Transverse colon (tissue), 4 donors: ENCODE data around the gene GDI1. TPM values are rescaled to one million over a fixed set of nuclear protein-coding genes. Genes with fewer than 3 reads are reported as not detected.
"Not testable (repeated sequence)": the region's sequence is repeated elsewhere in the genome, so short reads cannot be mapped to it uniquely, and the experiment has no call there.

Source experiments
- DNase-seq: peaks from one replicate; pipeline ENCODE4 v3.0.0-alpha.2; 2019
- H3K27ac ChIP-seq, 4 donors: fragments of 200-600 bp; sonication (generic); 2 replicates each; pipeline ENCODE4 v1.5.1; 2016 to 2018; ENCODE audit warnings: inconsistent platforms in 4 of 4
- H3K27me3 ChIP-seq: fragments of 200-600 bp; sonication (generic); 2 replicates; pipeline ENCODE4 v1.5.1; 2017; ENCODE audit warnings: inconsistent platforms
- H3K36me3 ChIP-seq, 4 donors: fragments of 200-600 bp; sonication (generic); 2 replicates each; pipeline ENCODE4 v1.5.1; 2017 to 2019; ENCODE audit warnings: inconsistent platforms in 4 of 4
- H3K4me1 ChIP-seq, 4 donors: fragments of 200-600 bp; sonication (generic); 2 replicates each; pipeline ENCODE4 v1.5.1; 2017 to 2020; ENCODE audit warnings: inconsistent platforms in 4 of 4
- H3K4me3 ChIP-seq, 4 donors: fragments of 200-600 bp; sonication (generic); 1 replicate in 1 of 4; 2 replicates in 3 of 4; pipeline versions ENCODE4 v1.5.1 to v1.6.1; 2017 to 2019; ENCODE audit warnings: inconsistent platforms in 4 of 4
- H3K9me3 ChIP-seq, 2 donors: fragments of 200-600 bp; sonication (generic); 2 replicates each; pipeline ENCODE4 v1.5.1; 2017 to 2019; ENCODE audit warnings: inconsistent platforms in 2 of 2
- POLR2A ChIP-seq: fragments of 450-650 bp; IDR thresholded peaks from one replicate; pipeline ENCODE4 v1.6.1; 2016; ENCODE audit warnings: antibody characterized with exemption, mild to moderate bottlenecking, moderate library complexity
- POLR2AphosphoS5 ChIP-seq, 3 donors: sonication (generic); formaldehyde crosslinking; IDR thresholded peaks; one replicate each; pipeline ENCODE4 v1.6.1; 2016; ENCODE audit warnings: antibody characterized with exemption in 3 of 3
- WGBS, 2 donors: methylation state at CpG; one replicate each; pipeline ENCODE4 v1.1.5; 2018; ENCODE audit warnings: low coverage in 1 of 2; 5-methylcytosine and 5-hydroxymethylcytosine counted together
- in situ Hi-C, 4 donors: fragments of 200-750 bp; cut with MboI; loops; one replicate each; pipeline versions ENCODE4 v1.15.0 to v1.15.1; 2017; ENCODE audit warnings: low sequenced_read_pairs in 3 of 4, low pct_ligation_motif_present in 1 of 4, low pct_unique_long_range_greater_than_20kb in 1 of 4
- intact Hi-C: fragments of 100-400 bp; cut with DNase I; formaldehyde crosslinking; loops from one replicate; pipeline ENCODE4 v1.15.1; 2023; ENCODE audit warnings: low total_unique reads
- total RNA-seq, 4 donors: library from RNA; depleted of rRNA; stranded (reverse); fragments of >200 nt; gene quantifications; one replicate each; pipeline ENCODE4 v1.1.0, GENCODE V29; 2016
- TF ChIP-seq, protein P1 (sequence below), 5 experiments: fragments of 200-600 bp in 3 of 5; fragments of 450-650 bp in 2 of 5; sonication (generic) in 3 of 5; IDR thresholded peaks; 1 replicate in 2 of 5; 2 replicates in 3 of 5; pipeline ENCODE4 v1.5.1; 2016 to 2017; ENCODE audit warnings: antibody characterized with exemption in 5 of 5, inconsistent platforms in 3 of 5, mild to moderate bottlenecking in 2 of 5, moderate library complexity in 1 of 5

Gene GDI1
- total RNA-seq, result 100 to 1,000 TPM in 3 of 4 donors, 10 to 100 TPM in 1; 86.6 to 173 (median 119) TPM

DNA sequence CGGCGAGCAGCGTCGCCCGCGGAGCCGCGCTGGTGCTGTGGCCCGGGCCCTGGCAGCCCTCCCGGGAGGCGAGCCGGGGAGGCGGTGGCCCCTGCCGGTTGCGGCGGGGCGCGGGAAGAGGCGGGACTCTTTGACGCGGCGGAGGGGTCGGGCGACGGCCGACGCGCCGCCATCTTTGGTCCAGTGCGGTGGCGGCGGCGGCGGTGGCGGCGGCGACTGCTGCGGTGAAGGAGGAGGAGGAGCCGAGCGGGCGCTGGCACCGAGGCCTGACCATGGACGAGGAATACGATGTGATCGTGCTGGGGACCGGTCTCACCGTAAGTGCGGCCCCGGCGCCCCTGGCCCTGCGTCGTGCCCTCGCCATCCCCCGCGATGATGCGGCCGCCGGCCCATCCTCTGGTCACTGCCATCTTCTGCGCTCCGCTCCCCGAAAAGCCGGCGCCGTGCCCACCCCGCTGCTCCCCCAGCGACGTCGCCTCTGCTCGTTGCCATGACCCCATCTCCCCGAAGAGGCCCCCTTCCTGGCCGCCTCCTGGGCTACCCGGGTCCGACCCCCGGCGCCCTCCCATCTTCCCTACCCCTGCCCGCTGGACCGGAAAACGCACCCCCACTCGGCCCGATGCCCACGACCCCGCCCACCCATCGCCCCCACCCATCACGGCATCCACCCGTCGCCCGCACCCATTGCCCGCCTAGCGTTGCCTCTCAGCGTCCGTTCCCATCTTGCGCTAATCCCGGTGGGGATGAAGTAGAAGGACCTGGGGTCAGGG is at the start of gene GDI1:
Gene GDI1 (plus strand): TSS at position 172 of the 770 bp plus-strand sequence. CDS start 101 bp downstream, at position 273.
- H3K4me1 ChIP-seq, result peaks cover 3 to 16% (median 5%) of the 10 kb centered on the region in 4 donors
- intact Hi-C loops (no loop called here), in situ Hi-C loops (no loop called here)
- no peaks in the 10 kb centered on the region for H3K27me3 ChIP-seq
- TF ChIP-seq POLR2A, result peak; percentile 26
- peak; percentile 46 to 55 (median 52) for TF ChIP-seq POLR2AphosphoS5 (IDR thresholded peaks at IDR 0.05)
- TF ChIP-seq, protein P1, sequence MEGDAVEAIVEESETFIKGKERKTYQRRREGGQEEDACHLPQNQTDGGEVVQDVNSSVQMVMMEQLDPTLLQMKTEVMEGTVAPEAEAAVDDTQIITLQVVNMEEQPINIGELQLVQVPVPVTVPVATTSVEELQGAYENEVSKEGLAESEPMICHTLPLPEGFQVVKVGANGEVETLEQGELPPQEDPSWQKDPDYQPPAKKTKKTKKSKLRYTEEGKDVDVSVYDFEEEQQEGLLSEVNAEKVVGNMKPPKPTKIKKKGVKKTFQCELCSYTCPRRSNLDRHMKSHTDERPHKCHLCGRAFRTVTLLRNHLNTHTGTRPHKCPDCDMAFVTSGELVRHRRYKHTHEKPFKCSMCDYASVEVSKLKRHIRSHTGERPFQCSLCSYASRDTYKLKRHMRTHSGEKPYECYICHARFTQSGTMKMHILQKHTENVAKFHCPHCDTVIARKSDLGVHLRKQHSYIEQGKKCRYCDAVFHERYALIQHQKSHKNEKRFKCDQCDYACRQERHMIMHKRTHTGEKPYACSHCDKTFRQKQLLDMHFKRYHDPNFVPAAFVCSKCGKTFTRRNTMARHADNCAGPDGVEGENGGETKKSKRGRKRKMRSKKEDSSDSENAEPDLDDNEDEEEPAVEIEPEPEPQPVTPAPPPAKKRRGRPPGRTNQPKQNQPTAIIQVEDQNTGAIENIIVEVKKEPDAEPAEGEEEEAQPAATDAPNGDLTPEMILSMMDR (IDR thresholded peaks at IDR 0.05), result no peak
- H3K9me3 ChIP-seq, result no peaks in the 10 kb centered on the region
- no peaks in the 10 kb centered on the region for H3K36me3 ChIP-seq
- 44% methylated on average over 39 of the region's 93 CpGs; no CpG with 5 or more reads in 1 of the 2 donors for WGBS, 2 donors
- H3K27ac ChIP-seq, result peak within 1 kb of the TSS; percentile 82 to 92 (median 88)
- DNase-seq, result peak; percentile 36
- H3K4me3 ChIP-seq, result peak within 1 kb of the TSS; percentile 56 to 86 (median 72)

DNA sequence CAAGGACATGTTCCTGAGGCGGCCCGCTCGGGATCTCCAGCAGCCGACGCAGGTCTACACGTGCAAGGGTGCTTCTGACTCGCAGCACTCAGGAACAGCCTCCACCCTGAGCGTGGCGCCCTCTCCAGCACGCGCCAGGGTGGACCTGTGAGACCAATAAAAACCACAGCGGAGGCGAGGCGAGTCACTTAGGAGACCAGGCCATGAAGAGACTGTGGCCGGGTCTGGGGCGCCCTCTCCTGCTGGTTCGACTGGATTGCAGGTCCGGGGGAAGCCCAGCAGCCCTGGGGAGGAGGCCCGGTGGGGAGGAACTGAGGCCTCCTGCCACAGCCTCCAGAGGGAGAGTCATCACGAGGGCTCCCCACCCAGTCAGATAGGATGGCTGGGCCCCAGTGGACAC is 48.9 kb upstream of the GDI1 start:
- intact Hi-C loops, DNase-seq, in situ Hi-C loops, H3K27me3 ChIP-seq, H3K36me3 ChIP-seq, H3K27ac ChIP-seq, H3K4me3 ChIP-seq, H3K9me3 ChIP-seq, H3K4me1 ChIP-seq: not testable (repeated sequence)
- WGBS, 2 donors, result no CpG with 5 or more reads among the region's 20 CpGs

DNA sequence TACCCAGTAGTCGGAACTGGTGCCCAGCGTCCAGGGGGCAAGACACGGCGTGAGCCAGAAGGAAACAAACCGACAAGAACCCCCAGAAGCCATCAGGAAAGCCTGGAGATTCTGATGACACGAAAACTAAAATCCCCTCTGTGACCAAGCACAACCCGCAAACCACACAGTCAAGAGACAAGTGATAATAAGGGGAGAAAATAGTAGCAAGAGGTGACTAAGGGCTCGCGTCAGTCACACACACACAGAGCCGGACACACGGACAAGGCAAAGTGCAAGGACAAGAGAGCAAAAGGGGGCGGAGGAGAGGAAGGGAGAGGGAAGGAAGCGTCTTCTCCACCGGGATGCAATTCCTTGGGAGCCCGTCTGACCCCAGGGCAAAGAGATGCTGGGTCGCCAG is 48.3 kb upstream of the GDI1 start:
- WGBS, 2 donors, result no CpG with 5 or more reads among the region's 16 CpGs

DNA sequence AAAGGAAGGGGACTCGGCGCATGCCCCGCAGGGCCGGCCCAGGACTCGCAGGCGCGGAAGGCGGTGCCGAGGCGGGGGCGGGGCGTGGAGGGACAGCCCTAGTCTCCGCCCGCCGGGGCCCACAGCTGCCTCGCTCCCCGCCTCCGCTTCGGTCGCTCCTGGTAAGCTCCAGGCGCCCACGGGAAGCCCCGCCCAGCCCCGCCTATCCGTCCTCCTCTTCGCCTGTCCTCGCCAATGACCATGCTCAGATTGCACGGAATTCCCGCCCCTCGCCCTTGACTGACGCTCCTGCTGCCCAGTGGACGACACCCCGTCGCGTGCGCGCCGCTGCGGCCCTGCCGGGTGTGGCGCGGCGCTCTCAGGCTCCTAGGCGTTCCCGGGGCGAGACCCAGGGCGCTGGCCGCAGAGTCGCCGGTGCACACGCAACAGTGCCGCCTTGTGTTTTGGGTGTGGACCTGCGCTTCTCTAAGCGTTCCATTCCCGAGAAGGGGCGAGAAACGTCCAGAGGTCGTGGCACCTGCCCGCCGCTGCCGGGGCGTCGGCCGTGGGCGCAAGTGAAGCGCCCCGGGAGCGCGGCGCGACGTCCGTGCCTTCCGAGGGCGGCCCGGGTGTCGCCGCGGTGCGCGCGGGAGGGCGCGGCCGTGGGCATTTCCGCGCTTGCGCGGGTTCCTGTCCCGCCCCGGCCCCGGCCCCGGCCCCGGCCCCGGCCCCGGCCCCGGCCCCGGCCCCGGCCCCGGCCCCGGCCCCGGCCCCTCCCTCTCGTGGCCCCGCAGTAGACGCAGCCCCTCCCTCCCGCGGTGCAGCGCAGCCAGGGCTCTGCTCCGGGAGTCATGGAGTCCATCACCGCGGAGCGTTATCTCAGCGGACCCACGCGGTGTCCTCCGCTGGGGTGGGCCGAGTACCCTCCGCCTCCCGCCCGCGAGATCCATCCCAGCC is 46.9 kb upstream of the GDI1 start:
- Histone ChIP-seq H3K27ac (peak overlapping the region; percentile 62 to 86 (median 73)), H3K4me3 (peak overlapping the region in 1 of 4 donors; percentile 30)
- H3K36me3 ChIP-seq, intact Hi-C loops, in situ Hi-C loops, DNase-seq, H3K27me3 ChIP-seq, H3K9me3 ChIP-seq, H3K4me1 ChIP-seq: not testable (repeated sequence)
- WGBS, 2 donors, result 50% methylated on average over 30 of the region's 121 CpGs; no CpG with 5 or more reads in 1 of the 2 donors

More for the DNA sequence above, 48.3 kb upstream of the GDI1 start:
- in situ Hi-C loops, H3K27me3 ChIP-seq, H3K36me3 ChIP-seq, intact Hi-C loops, H3K4me3 ChIP-seq, H3K27ac ChIP-seq, DNase-seq, H3K9me3 ChIP-seq, H3K4me1 ChIP-seq: not testable (repeated sequence)

DNA sequence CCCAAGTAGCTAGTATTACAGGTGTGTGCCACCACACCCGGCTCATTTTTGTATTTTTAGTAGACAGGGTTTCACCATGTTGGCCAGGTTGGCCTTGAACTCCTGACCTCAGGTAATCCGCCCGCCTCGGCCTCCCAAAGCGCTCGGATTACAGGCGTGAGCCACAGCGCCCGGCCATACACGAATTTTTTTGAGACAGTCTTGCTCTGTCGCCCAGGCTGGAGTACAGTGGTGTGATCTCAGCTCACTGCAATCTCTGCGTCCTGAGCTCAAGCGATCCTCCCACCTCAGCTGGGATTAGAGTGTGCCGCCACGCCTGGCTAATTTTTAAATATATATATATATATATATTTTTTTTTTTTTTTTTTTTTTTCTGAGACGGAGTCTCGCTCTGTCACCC is 40.6 kb upstream of the GDI1 start:
- Histone ChIP-seq H3K27ac (peak overlapping the region; percentile 97 to 99 (median 98)), H3K36me3 (peaks cover 0 to 10% (median 0%) of the 10 kb centered on the region in 4 donors), H3K4me1 (peaks cover 0 to 20% (median 8%) of the 10 kb centered on the region in 4 donors)
- in situ Hi-C loops, H3K9me3 ChIP-seq, H3K4me3 ChIP-seq, H3K27me3 ChIP-seq: not testable (repeated sequence)
- DNase-seq, result peak; percentile 6
- WGBS, 2 donors, result 92% methylated on average over 15 of the region's 17 CpGs; no CpG with 5 or more reads in 1 of the 2 donors
- intact Hi-C loops, result loop anchor here (5.0 kb wide), 1 partner anchor 44 kb away; no protein-coding TSS in a partner anchor
